HG03139 (cell line): ENCODE data around the gene HTR3B.
"Not testable (repeated sequence)": the region's sequence is repeated elsewhere in the genome, so short reads cannot be mapped to it uniquely, and the experiment has no call there.

ENCODE experiments used
- ATAC-seq: cut with Tn5 transposase; IDR thresholded peaks from one replicate; pipeline ENCODE4 v1.9.1; 2021; ENCODE audit not compliant: unreplicated experiment

The HTR3B gene

GRCh38 chr11:113881856-113882255 is 22.7 kb upstream of the HTR3B start:
- ATAC-seq = no peak

GRCh38 chr11:113884361-113884836 is 20.2 kb upstream of the HTR3B start:
- ATAC-seq = no peak

GRCh38 chr11:113885897-113886296 is 18.7 kb upstream of the HTR3B start:
- ATAC-seq = no peak

GRCh38 chr11:113888848-113889247 is 15.7 kb upstream of the HTR3B start:
- ATAC-seq = no peak

- ATAC-seq = peak; percentile 72
Measured at GRCh38 chr11:113894421-113894996, 10.1 kb upstream of the HTR3B start.

- ATAC-seq = no peak
Measured at GRCh38 chr11:113895367-113896155, 9.0 kb upstream of the HTR3B start.

GRCh38 chr11:113896156-113896879 is 8.3 kb upstream of the HTR3B start:
- ATAC-seq = no peak

GRCh38 chr11:113901141-113901540 is 3.5 kb upstream of the HTR3B start:
- no peak for ATAC-seq

- ATAC-seq = no peak
Measured at GRCh38 chr11:113906038-113906437, 1.4 kb downstream of the HTR3B start.

GRCh38 chr11:113906516-113906915 is 1.9 kb downstream of the HTR3B start:
- ATAC-seq = no peak

- ATAC-seq = no peak
Measured at GRCh38 chr11:113907152-113907551, 2.6 kb downstream of the HTR3B start.

GRCh38 chr11:113907681-113908080 is 3.1 kb downstream of the HTR3B start:
- no peak for ATAC-seq

GRCh38 chr11:113908098-113908497 is 3.5 kb downstream of the HTR3B start:
- ATAC-seq = no peak

GRCh38 chr11:113911491-113911890 is 6.9 kb downstream of the HTR3B start:
- not testable (repeated sequence) for ATAC-seq

- no peak for ATAC-seq
Measured at GRCh38 chr11:113923572-113923971, 19.0 kb downstream of the HTR3B start.

GRCh38 chr11:113926273-113927197 is 21.9 kb downstream of the HTR3B start:
- no peak for ATAC-seq

- no peak for ATAC-seq
Measured at GRCh38 chr11:113928311-113928710, 23.7 kb downstream of the HTR3B start.

- no peak for ATAC-seq
Measured at GRCh38 chr11:113932788-113933187, 28.2 kb downstream of the HTR3B start.

- ATAC-seq = not testable (repeated sequence)
Measured at GRCh38 chr11:113934193-113934592, 29.6 kb downstream of the HTR3B start.

GRCh38 chr11:113934761-113935160 is 30.2 kb downstream of the HTR3B start:
- ATAC-seq = no peak

GRCh38 chr11:113935858-113936257 is 31.3 kb downstream of the HTR3B start:
- no peak for ATAC-seq
